ENCODE data around the gene AADACL3.
"Not testable (repeated sequence)": the region's sequence is repeated elsewhere in the genome, so short reads cannot be mapped to it uniquely, and the experiment has no call there.

Gene AADACL3

GRCh38 chr1:12715896-12716437 lies at the start of gene AADACL3:
Gene AADACL3 (plus strand): TSS chr1:12716110. CDS start chr1:12716177, 67 bp downstream.
- no peak for DNase-seq (ENCODE audit: low read depth, low spot score)

GRCh38 chr1:12666141-12666735 lies 49.7 kb upstream of the AADACL3 start:
- DNase-seq (ENCODE audit: low read depth, low spot score), result no peak

- DNase-seq (ENCODE audit: low read depth, low spot score), result no peak
These were observed 46.3 kb upstream of the AADACL3 start for GRCh38 chr1:12669529-12670068.

GRCh38 chr1:12674358-12674757 lies 41.6 kb upstream of the AADACL3 start:
- no peak for DNase-seq (ENCODE audit: low read depth, low spot score)

GRCh38 chr1:12676122-12676521 lies 39.8 kb upstream of the AADACL3 start:
- DNase-seq (ENCODE audit: low read depth, low spot score), result not testable (repeated sequence)

GRCh38 chr1:12677565-12677964 lies 38.3 kb upstream of the AADACL3 start:
- no peak for DNase-seq (ENCODE audit: low read depth, low spot score)

GRCh38 chr1:12678350-12678749 lies 37.6 kb upstream of the AADACL3 start:
- no peak for DNase-seq (ENCODE audit: low read depth, low spot score)

- no peak for DNase-seq (ENCODE audit: low read depth, low spot score)
These were observed 37.1 kb upstream of the AADACL3 start for GRCh38 chr1:12678820-12679219.

- DNase-seq (ENCODE audit: low read depth, low spot score), result no peak
These were observed 25.8 kb upstream of the AADACL3 start for GRCh38 chr1:12690156-12690555.

- DNase-seq (ENCODE audit: low read depth, low spot score), result no peak
These were observed 22.7 kb upstream of the AADACL3 start for GRCh38 chr1:12692967-12693782.

- DNase-seq (ENCODE audit: low read depth, low spot score), result no peak
These were observed 19.3 kb upstream of the AADACL3 start for GRCh38 chr1:12696658-12697057.

- no peak for DNase-seq (ENCODE audit: low read depth, low spot score)
These were observed 18.5 kb upstream of the AADACL3 start for GRCh38 chr1:12697397-12697796.

- DNase-seq (ENCODE audit: low read depth, low spot score), result no peak
These were observed 12.0 kb upstream of the AADACL3 start for GRCh38 chr1:12703821-12704451.

- DNase-seq (ENCODE audit: low read depth, low spot score), result no peak
These were observed 9.8 kb upstream of the AADACL3 start for GRCh38 chr1:12706061-12706460.

GRCh38 chr1:12708396-12709090 lies 7.4 kb upstream of the AADACL3 start:
- no peak for DNase-seq (ENCODE audit: low read depth, low spot score)

GRCh38 chr1:12709091-12709491 lies 6.8 kb upstream of the AADACL3 start:
- no peak for DNase-seq (ENCODE audit: low read depth, low spot score)

- DNase-seq (ENCODE audit: low read depth, low spot score), result no peak
These were observed 6.2 kb upstream of the AADACL3 start for GRCh38 chr1:12709696-12710095.

GRCh38 chr1:12711536-12711935 lies 4.4 kb upstream of the AADACL3 start:
- DNase-seq (ENCODE audit: low read depth, low spot score), result no peak

GRCh38 chr1:12712076-12712475 lies 3.8 kb upstream of the AADACL3 start:
- DNase-seq (ENCODE audit: low read depth, low spot score), result no peak

- DNase-seq (ENCODE audit: low read depth, low spot score), result no peak
These were observed 3.0 kb upstream of the AADACL3 start for GRCh38 chr1:12712929-12713328.

GRCh38 chr1:12713651-12714050 lies 2.3 kb upstream of the AADACL3 start:
- not testable (repeated sequence) for DNase-seq (ENCODE audit: low read depth, low spot score)

All from activated naive CD8-positive, alpha-beta T cell treated with anti-CD3 and anti-CD28 coated beads, Interleukin-2, amount 50 U/mL, for 16 hours (primary cell).